Transverse colon (tissue), 4 donors: ENCODE measurements around the gene ATF6. TPM values are rescaled to one million over a fixed set of nuclear protein-coding genes. Genes with fewer than 3 reads are reported as not detected.

Experiments
- DNase-seq: peaks from one replicate; pipeline ENCODE4 v3.0.0-alpha.2; 2019
- H3K27ac ChIP-seq, 4 donors: fragments of 200-600 bp; sonication (generic); 2 replicates each; pipeline ENCODE4 v1.5.1; 2016 to 2018; ENCODE audit warnings: inconsistent platforms in 4 of 4
- H3K27me3 ChIP-seq: fragments of 200-600 bp; sonication (generic); 2 replicates; pipeline ENCODE4 v1.5.1; 2017; ENCODE audit warnings: inconsistent platforms
- H3K36me3 ChIP-seq, 4 donors: fragments of 200-600 bp; sonication (generic); 2 replicates each; pipeline ENCODE4 v1.5.1; 2017 to 2019; ENCODE audit warnings: inconsistent platforms in 4 of 4
- H3K4me1 ChIP-seq, 4 donors: fragments of 200-600 bp; sonication (generic); 2 replicates each; pipeline ENCODE4 v1.5.1; 2017 to 2020; ENCODE audit warnings: inconsistent platforms in 4 of 4
- H3K4me3 ChIP-seq, 4 donors: fragments of 200-600 bp; sonication (generic); 1 replicate in 1 of 4; 2 replicates in 3 of 4; pipeline versions ENCODE4 v1.5.1 to v1.6.1; 2017 to 2019; ENCODE audit warnings: inconsistent platforms in 4 of 4
- H3K9me3 ChIP-seq, 2 donors: fragments of 200-600 bp; sonication (generic); 2 replicates each; pipeline ENCODE4 v1.5.1; 2017 to 2019; ENCODE audit warnings: inconsistent platforms in 2 of 2
- EP300 ChIP-seq: sonication (generic); formaldehyde crosslinking; IDR thresholded peaks from one replicate; pipeline ENCODE4 v1.6.1; 2017; ENCODE audit warnings: antibody characterized with exemption, low read depth
- POLR2A ChIP-seq: fragments of 450-650 bp; IDR thresholded peaks from one replicate; pipeline ENCODE4 v1.6.1; 2016; ENCODE audit warnings: antibody characterized with exemption, mild to moderate bottlenecking, moderate library complexity
- POLR2AphosphoS5 ChIP-seq, 3 donors: sonication (generic); formaldehyde crosslinking; IDR thresholded peaks; one replicate each; pipeline ENCODE4 v1.6.1; 2016; ENCODE audit warnings: antibody characterized with exemption in 3 of 3
- WGBS, 2 donors: methylation state at CpG; one replicate each; pipeline ENCODE4 v1.1.5; 2018; ENCODE audit warnings: low coverage in 1 of 2; 5-methylcytosine and 5-hydroxymethylcytosine counted together
- in situ Hi-C, 4 donors: fragments of 200-750 bp; cut with MboI; loops; one replicate each; pipeline versions ENCODE4 v1.15.0 to v1.15.1; 2017; ENCODE audit warnings: low sequenced_read_pairs in 3 of 4, low pct_ligation_motif_present in 1 of 4, low pct_unique_long_range_greater_than_20kb in 1 of 4
- intact Hi-C: fragments of 100-400 bp; cut with DNase I; formaldehyde crosslinking; loops from one replicate; pipeline ENCODE4 v1.15.1; 2023; ENCODE audit warnings: low total_unique reads
- total RNA-seq, 4 donors: library from RNA; depleted of rRNA; stranded (reverse); fragments of >200 nt; gene quantifications; one replicate each; pipeline ENCODE4 v1.1.0, GENCODE V29; 2016
- TF ChIP-seq, protein P1 (sequence below), 5 experiments: fragments of 200-600 bp in 3 of 5; fragments of 450-650 bp in 2 of 5; sonication (generic) in 3 of 5; IDR thresholded peaks; 1 replicate in 2 of 5; 2 replicates in 3 of 5; pipeline ENCODE4 v1.5.1; 2016 to 2017; ENCODE audit warnings: antibody characterized with exemption in 5 of 5, inconsistent platforms in 3 of 5, mild to moderate bottlenecking in 2 of 5, moderate library complexity in 1 of 5

Gene ATF6
- total RNA-seq, 4 donors from 2014 or later, result 10.8 to 45.8 (median 23.0) TPM

GRCh38 chr1:161987303-161987702 lies 221.2 kb downstream of the ATF6 start:
- Histone ChIP-seq H3K4me1 (peaks cover 0 to 15% (median 7%) of the 10 kb centered on the region in 4 donors), H3K4me3 (no peak overlapping the region), H3K27me3 (no peaks in the 10 kb centered on the region), H3K9me3 (no peaks in the 10 kb centered on the region), H3K36me3 (no peaks in the 10 kb centered on the region), H3K27ac (peak overlapping the region in 3 of 4 donors; percentile 51 to 80 (median 70))
- TF ChIP-seq, protein P1, sequence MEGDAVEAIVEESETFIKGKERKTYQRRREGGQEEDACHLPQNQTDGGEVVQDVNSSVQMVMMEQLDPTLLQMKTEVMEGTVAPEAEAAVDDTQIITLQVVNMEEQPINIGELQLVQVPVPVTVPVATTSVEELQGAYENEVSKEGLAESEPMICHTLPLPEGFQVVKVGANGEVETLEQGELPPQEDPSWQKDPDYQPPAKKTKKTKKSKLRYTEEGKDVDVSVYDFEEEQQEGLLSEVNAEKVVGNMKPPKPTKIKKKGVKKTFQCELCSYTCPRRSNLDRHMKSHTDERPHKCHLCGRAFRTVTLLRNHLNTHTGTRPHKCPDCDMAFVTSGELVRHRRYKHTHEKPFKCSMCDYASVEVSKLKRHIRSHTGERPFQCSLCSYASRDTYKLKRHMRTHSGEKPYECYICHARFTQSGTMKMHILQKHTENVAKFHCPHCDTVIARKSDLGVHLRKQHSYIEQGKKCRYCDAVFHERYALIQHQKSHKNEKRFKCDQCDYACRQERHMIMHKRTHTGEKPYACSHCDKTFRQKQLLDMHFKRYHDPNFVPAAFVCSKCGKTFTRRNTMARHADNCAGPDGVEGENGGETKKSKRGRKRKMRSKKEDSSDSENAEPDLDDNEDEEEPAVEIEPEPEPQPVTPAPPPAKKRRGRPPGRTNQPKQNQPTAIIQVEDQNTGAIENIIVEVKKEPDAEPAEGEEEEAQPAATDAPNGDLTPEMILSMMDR (IDR thresholded peaks at IDR 0.05), result no peak
- TF ChIP-seq EP300 (no peak), POLR2A (no peak), POLR2AphosphoS5 (IDR thresholded peaks at IDR 0.05) (no peak)
- intact Hi-C loops, result no loop called here
- DNase-seq, result no peak
- 39 to 44% methylated on average over 1 of the region's 1 CpG for WGBS, 2 donors
- in situ Hi-C loops, result no loop called here

GRCh38 chr1:161987872-161988271 lies 221.8 kb downstream of the ATF6 start:
- TF ChIP-seq EP300 (no peak), POLR2AphosphoS5 (IDR thresholded peaks at IDR 0.05) (peak; percentile 69 to 82 (median 80)), POLR2A (no peak)
- DNase-seq, result peak; percentile 14
- Histone ChIP-seq H3K9me3 (no peaks in the 10 kb centered on the region), H3K4me1 (peaks cover 0 to 15% (median 7%) of the 10 kb centered on the region in 4 donors), H3K27me3 (no peaks in the 10 kb centered on the region), H3K27ac (peak overlapping the region in 3 of 4 donors; percentile 51 to 80 (median 70)), H3K36me3 (no peaks in the 10 kb centered on the region), H3K4me3 (no peak overlapping the region)
- in situ Hi-C loops (no loop called here), intact Hi-C loops (no loop called here)
- 65% methylated on average over 5 of the region's 5 CpGs; no CpG with 5 or more reads in 1 of the 2 donors for WGBS, 2 donors

DNA sequence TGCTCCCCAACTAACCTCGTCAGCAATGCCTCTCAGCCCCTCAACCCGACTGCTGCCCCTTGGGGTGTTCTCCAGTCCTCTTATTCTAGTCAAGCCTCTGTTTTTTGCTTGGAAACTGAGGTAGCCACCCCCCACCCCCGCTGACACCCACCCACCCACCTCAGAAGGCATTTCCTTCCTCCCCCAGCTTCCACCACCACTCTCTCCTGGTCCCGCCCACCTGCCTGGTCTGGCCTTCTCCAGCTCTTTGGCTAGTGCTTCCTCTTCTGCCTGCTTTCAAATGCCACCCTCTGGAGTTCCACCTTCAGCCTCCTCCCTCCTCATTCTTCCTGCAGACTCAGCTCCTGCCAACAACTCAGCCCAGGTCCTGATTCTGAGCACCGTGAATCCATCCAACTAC lies 222.3 kb downstream of the ATF6 start:
- intact Hi-C loops, result no loop called here
- Histone ChIP-seq H3K4me3 (no peak overlapping the region), H3K27me3 (no peaks in the 10 kb centered on the region), H3K9me3 (no peaks in the 10 kb centered on the region), H3K36me3 (no peaks in the 10 kb centered on the region), H3K4me1 (peaks cover 0 to 15% (median 7%) of the 10 kb centered on the region in 4 donors), H3K27ac (peak overlapping the region in 3 of 4 donors; percentile 38 to 80 (median 70))
- in situ Hi-C loops, result no loop called here
- TF ChIP-seq, protein P1 (IDR thresholded peaks at IDR 0.05), result no peak
- TF ChIP-seq EP300 (no peak), POLR2AphosphoS5 (IDR thresholded peaks at IDR 0.05) (no peak), POLR2A (no peak)
- WGBS, 2 donors, result 63 to 83% methylated on average over 1 to 5 of the region's 5 CpGs
- no peak for DNase-seq

DNA sequence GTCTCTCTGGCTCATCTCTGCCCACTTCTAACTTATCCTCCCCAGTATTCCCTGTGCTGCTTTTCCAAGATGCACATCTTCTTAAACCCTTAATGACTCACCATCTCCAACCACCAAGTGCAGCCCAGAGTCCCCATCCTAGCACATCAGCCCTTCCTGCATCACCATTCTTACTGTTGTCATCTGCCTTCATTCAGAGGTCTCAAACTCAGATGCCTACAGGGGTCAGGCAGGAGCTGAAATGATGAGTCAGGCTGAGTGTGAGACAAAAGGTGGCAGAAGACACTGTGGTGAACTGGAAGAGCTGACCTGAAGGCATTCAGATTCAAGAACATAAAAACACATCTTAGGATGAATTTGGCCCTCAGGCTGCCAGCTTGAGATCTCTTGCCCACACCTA lies 223.0 kb downstream of the ATF6 start:
- no peaks in the 10 kb centered on the region for H3K36me3 ChIP-seq
- peak overlapping the region in 3 of 4 donors; percentile 38 to 80 (median 70) for H3K27ac ChIP-seq
- no peak for DNase-seq
- in situ Hi-C loops (no loop called here), intact Hi-C loops (no loop called here)
- TF ChIP-seq POLR2AphosphoS5 (IDR thresholded peaks at IDR 0.05) (no peak), POLR2A (no peak), EP300 (no peak)
- TF ChIP-seq, protein P1 (IDR thresholded peaks at IDR 0.05), result no peak
- peaks cover 0 to 15% (median 7%) of the 10 kb centered on the region in 4 donors for H3K4me1 ChIP-seq
- H3K27me3 ChIP-seq, result no peaks in the 10 kb centered on the region
- H3K4me3 ChIP-seq, result no peak overlapping the region
- H3K9me3 ChIP-seq, result no peaks in the 10 kb centered on the region

- peak overlapping the region in 1 of 4 donors; percentile 80 for H3K27ac ChIP-seq
- no peaks in the 10 kb centered on the region for H3K36me3 ChIP-seq
- DNase-seq, result no peak
- intact Hi-C loops, result no loop called here
- H3K4me1 ChIP-seq, result peaks cover 0 to 15% (median 7%) of the 10 kb centered on the region in 4 donors
- in situ Hi-C loops, result no loop called here
- WGBS, 2 donors, result 59 to 88% methylated on average over 3 to 5 of the region's 5 CpGs
- no peaks in the 10 kb centered on the region for H3K9me3 ChIP-seq
- no peaks in the 10 kb centered on the region for H3K27me3 ChIP-seq
- no peak overlapping the region for H3K4me3 ChIP-seq
- TF ChIP-seq POLR2A (no peak), POLR2AphosphoS5 (IDR thresholded peaks at IDR 0.05) (no peak), EP300 (no peak)
- TF ChIP-seq, protein P1 (IDR thresholded peaks at IDR 0.05), result no peak
Observed at GRCh38 chr1:161989786-161990185, 223.7 kb downstream of the ATF6 start.
